Superior temporal gyrus (tissue), 1 donor: ENCODE measurements around the gene C14orf93.
"Not testable (repeated sequence)": the region's sequence is repeated elsewhere in the genome, so short reads cannot be mapped to it uniquely, and the experiment has no call there.

Source experiments
- DNase-seq: peaks from one replicate; pipeline ENCODE4 v3.0.0-alpha.2; 2016; ENCODE audit errors: extremely low spot score

The C14orf93 gene

GRCh38 chr14:22974530-22975313 is 35.2 kb downstream of the C14orf93 start:
- DNase-seq: no peak

GRCh38 chr14:22973217-22974032 is 36.5 kb downstream of the C14orf93 start:
- DNase-seq: peak; percentile 79

GRCh38 chr14:22972313-22972930 is 37.5 kb downstream of the C14orf93 start:
- no peak for DNase-seq

- no peak for DNase-seq
Measured at GRCh38 chr14:22971152-22971551, 38.8 kb downstream of the C14orf93 start.

GRCh38 chr14:22966783-22967269 is 43.1 kb downstream of the C14orf93 start:
- DNase-seq: no peak

GRCh38 chr14:22965916-22966782 is 43.8 kb downstream of the C14orf93 start:
- DNase-seq: not testable (repeated sequence)

- DNase-seq: no peak
Measured at GRCh38 chr14:22962061-22962676, 47.8 kb downstream of the C14orf93 start.

- DNase-seq: no peak
Measured at GRCh38 chr14:22955702-22956569, 54.0 kb downstream of the C14orf93 start.

GRCh38 chr14:22952418-22952817 is 57.5 kb downstream of the C14orf93 start:
- DNase-seq: no peak

- DNase-seq: not testable (repeated sequence)
Measured at GRCh38 chr14:22951795-22952194, 58.1 kb downstream of the C14orf93 start.

- DNase-seq: no peak
Measured at GRCh38 chr14:22945642-22946041, 64.3 kb downstream of the C14orf93 start.

GRCh38 chr14:22939684-22940083 is 70.3 kb downstream of the C14orf93 start:
- no peak for DNase-seq
